ENCODE measurements around the gene KRIT1. TPM values are rescaled to one million over a fixed set of nuclear protein-coding genes. Genes with fewer than 3 reads are reported as not detected.

The KRIT1 gene
- 10 to 100 TPM; 39.1 to 69.6 (median 59.2) TPM for total RNA-seq

DNA sequence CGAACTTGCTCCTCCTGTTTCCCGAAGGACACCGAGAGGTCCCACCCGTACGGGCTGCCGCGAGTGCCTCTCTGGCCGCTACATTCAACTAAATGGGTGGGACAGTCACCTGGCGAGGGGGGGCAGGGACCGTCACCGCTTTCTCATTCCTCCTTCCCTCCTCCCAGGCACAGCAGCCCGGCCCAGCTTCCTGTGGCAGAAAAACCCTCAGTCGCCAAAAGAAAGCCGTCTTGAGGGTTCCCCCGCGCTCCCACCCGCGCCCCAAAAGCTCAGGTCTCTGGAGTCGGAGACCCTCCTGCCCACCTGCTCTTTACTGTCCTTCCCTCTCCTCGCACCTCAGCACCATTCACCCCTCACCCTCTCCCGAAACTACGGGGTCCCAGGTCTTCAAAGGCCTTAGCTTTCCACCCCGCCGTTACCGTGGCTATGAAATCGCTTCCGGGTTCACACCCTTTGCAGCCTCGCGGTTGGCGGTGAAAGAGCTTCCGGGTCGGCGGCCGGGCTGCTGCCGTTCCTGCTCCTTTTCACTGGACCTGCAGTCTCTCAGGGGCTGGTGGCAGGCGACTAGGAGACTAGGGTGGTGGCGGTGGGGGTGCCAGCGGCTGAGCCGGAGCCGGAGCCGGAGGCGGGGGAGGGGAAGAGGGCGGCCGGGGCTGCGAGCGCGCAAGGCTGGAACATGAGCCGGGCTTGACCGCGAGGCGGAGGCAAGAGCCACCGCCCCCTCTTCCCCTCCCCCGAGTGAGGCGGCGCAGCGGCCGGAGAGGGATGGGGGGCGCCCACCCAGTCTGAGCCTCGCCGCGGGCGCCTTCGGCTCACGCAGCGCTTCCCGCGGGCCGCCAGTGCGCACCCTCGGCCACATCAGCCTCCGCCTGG, at the start of gene KRIT1, which contains the start of gene ANKIB1:
TSS of gene KRIT1 (minus strand) at position 428 of the 873 bp plus-strand sequence. CDS start 3,779 bp downstream, outside the sequence.
TSS of gene ANKIB1 (plus strand) at position 488 of the 873 bp plus-strand sequence. CDS start 49,005 bp downstream, outside the sequence.
- peak within 1 kb of the TSS; percentile 61 for H3K4me3 ChIP-seq (ENCODE audit: low read depth, poor library complexity, severe bottlenecking)
- TF ChIP-seq, protein P1, sequence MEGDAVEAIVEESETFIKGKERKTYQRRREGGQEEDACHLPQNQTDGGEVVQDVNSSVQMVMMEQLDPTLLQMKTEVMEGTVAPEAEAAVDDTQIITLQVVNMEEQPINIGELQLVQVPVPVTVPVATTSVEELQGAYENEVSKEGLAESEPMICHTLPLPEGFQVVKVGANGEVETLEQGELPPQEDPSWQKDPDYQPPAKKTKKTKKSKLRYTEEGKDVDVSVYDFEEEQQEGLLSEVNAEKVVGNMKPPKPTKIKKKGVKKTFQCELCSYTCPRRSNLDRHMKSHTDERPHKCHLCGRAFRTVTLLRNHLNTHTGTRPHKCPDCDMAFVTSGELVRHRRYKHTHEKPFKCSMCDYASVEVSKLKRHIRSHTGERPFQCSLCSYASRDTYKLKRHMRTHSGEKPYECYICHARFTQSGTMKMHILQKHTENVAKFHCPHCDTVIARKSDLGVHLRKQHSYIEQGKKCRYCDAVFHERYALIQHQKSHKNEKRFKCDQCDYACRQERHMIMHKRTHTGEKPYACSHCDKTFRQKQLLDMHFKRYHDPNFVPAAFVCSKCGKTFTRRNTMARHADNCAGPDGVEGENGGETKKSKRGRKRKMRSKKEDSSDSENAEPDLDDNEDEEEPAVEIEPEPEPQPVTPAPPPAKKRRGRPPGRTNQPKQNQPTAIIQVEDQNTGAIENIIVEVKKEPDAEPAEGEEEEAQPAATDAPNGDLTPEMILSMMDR (IDR thresholded peaks at IDR 0.05): no peak
- peak in 1 of 2 donors; percentile 2 for TF ChIP-seq POLR2A (IDR thresholded peaks at IDR 0.05)
- intact Hi-C loops (cut with DNase I; ENCODE audit: low total_unique reads): no loop called here
- 1% methylated on average over 37 to 52 of the region's 71 CpGs for WGBS, 2 donors
- DNase-seq (ENCODE audit: low spot score in 2 of 2): peak; percentile 88 to 98

DNA sequence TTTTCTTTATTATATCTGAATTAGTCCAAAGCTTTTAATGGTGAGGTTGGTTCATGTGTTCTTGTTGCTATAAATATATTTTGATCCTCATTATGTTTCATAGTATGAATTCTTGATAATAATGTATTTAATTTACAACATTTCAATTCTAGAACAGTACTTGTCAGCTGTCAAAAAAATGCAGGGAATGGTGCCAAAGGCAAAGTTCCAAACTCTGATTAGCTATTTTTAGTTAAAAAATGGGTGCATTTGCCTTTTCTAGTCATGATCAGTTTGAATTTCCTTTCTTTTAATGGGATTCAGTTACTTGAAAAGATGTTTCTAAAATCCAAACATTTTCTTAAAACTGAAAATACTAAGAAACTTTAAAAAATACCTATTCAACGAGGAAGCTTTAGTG, 49.7 kb upstream of the KRIT1 start:
- no peak for TF ChIP-seq POLR2A (IDR thresholded peaks at IDR 0.05)
- TF ChIP-seq, protein P1 (IDR thresholded peaks at IDR 0.05): no peak
- H3K4me3 ChIP-seq (ENCODE audit: low read depth, poor library complexity, severe bottlenecking): no peak overlapping the region
- no peak for DNase-seq (ENCODE audit: low spot score in 2 of 2)
- intact Hi-C loops (cut with DNase I; ENCODE audit: low total_unique reads): no loop called here
- 54 to 60% methylated on average over 1 of the region's 1 CpG for WGBS, 2 donors

DNA sequence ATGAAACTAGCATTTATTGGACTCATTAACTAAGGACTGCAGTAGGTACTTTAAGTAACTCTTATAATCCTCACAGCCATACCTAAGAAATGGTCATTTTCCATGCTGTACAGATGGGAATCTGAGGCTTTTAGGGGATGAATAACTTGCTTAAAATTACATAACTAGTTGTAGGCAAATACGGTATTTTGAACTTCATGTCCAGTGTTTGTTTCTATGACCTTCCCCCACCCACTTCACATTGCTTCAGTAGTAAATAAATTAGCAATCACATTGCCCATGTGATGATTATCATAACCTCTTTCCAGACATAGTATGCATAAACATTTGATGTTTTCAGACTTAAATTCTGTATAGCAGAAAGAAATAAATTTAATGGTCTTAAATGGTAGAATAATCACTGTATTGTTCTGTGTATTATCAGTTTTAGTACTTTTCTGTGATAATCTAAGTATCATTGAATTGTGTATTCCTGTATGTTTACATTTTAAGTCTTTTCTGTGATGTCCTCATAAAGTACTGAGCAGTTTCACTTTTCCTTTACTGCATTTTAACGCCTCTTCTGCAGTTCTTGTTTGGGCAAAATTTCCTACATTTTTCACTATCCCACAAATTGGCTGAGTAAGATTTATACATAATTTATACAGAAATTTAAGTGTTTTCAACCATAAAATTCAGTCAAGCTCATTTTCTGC, 48.3 kb upstream of the KRIT1 start:
- no peak overlapping the region for H3K4me3 ChIP-seq (ENCODE audit: low read depth, poor library complexity, severe bottlenecking)
- intact Hi-C loops (cut with DNase I; ENCODE audit: low total_unique reads): no loop called here
- no peak for DNase-seq (ENCODE audit: low spot score in 2 of 2)

DNA sequence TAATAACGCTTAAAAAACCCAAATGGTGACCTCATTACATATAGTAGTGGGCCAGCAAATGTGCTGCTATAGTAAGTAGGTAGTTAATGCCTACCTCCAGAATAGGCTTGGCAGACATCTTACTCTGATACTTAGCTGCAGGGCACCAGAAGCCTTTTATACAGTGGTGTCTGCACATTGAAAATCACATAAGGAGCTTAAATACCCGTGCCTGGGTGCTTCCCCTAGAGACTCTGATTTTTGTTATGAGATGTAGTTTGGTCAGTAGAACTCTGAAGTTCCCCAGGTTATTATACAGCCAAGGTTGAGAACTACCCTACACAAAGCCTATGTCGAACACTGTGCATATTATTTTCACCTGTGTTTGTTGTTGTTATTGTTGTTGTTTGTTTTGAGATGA, 47.3 kb upstream of the KRIT1 start:
- 67 to 71% methylated on average over 3 of the region's 3 CpGs for WGBS, 2 donors
- intact Hi-C loops (cut with DNase I; ENCODE audit: low total_unique reads): no loop called here
- no peak for DNase-seq (ENCODE audit: low spot score in 2 of 2)

More for the DNA sequence above, 48.3 kb upstream of the KRIT1 start:
- TF ChIP-seq, protein P1 (IDR thresholded peaks at IDR 0.05): no peak
- TF ChIP-seq POLR2A (IDR thresholded peaks at IDR 0.05): no peak
- 66 to 67% methylated on average over 2 of the region's 2 CpGs for WGBS, 2 donors

DNA sequence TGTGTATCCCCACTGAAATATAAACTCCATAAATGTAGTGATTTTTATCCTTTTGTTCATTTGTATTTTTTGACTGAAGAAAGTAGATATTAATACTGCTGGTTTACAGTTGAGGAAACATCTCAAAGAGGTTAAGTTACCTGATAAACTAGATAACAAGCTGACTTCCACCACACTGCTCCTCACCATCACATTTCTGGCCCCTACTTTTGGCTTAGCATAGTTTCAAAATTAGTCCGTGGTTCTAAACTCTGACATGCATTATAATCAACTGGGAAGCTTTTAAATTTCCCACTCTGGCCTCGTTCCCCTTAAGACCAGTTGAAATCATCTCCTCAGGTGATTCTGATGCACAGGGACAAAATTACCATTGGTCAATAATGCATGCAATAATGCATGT, 43.6 kb upstream of the KRIT1 start:
- intact Hi-C loops (cut with DNase I; ENCODE audit: low total_unique reads): no loop called here
- DNase-seq (ENCODE audit: low spot score in 2 of 2): no peak
- H3K4me3 ChIP-seq (ENCODE audit: low read depth, poor library complexity, severe bottlenecking): no peak overlapping the region
- TF ChIP-seq, protein P1 (IDR thresholded peaks at IDR 0.05): no peak
- TF ChIP-seq POLR2A (IDR thresholded peaks at IDR 0.05): no peak
- 86 to 89% methylated on average over 2 of the region's 2 CpGs for WGBS, 2 donors

More for the DNA sequence above, 47.3 kb upstream of the KRIT1 start:
- TF ChIP-seq POLR2A (IDR thresholded peaks at IDR 0.05): no peak
- TF ChIP-seq, protein P1 (IDR thresholded peaks at IDR 0.05): no peak
- H3K4me3 ChIP-seq (ENCODE audit: low read depth, poor library complexity, severe bottlenecking): no peak overlapping the region
